Sigmoid colon (tissue), 4 donors: ENCODE results near the gene PRG2.

Source experiments
- CTCF ChIP-seq, 4 experiments: fragments of 450-650 bp in 3 of 4; fragments of 200-600 bp in 1 of 4; IDR thresholded peaks; one replicate each; pipeline ENCODE4 v1.5.1; 2016 to 2019; ENCODE audit warnings: antibody characterized with exemption in 4 of 4, mild to moderate bottlenecking in 3 of 4, moderate library complexity in 2 of 4
- POLR2A ChIP-seq, 2 donors: fragments of 450-650 bp; IDR thresholded peaks; one replicate each; pipeline ENCODE4 v1.6.1; 2016; ENCODE audit warnings: antibody characterized with exemption in 2 of 2, mild to moderate bottlenecking in 2 of 2, moderate library complexity in 2 of 2
- POLR2AphosphoS5 ChIP-seq, 4 donors: sonication (generic); formaldehyde crosslinking; IDR thresholded peaks; one replicate each; pipeline ENCODE4 v1.6.1; 2017; ENCODE audit warnings: antibody characterized with exemption in 4 of 4

- TF ChIP-seq CTCF (IDR thresholded peaks at IDR 0.05) (no peak), POLR2A (IDR thresholded peaks at IDR 0.05) (no peak), POLR2AphosphoS5 (IDR thresholded peaks at IDR 0.05) (no peak)
Measured at GRCh38 chr11:57364851-57365660, 25.4 kb downstream of the PRG2 start.
